Liver (tissue), 3 donors: ENCODE measurements around the gene UNC5A.

ENCODE experiments used
- CTCF ChIP-seq: fragments of 150-350 bp; IDR thresholded peaks from 2 replicates; pipeline ENCODE4 v1.5.1; 2017; ENCODE audit warnings: improper control_type of control experiment, low read depth, low read length; ENCODE audit not compliant: missing input control
- EGR1 ChIP-seq, 2 donors: IDR thresholded peaks; 2 replicates each; pipeline ENCODE4 v1.6.1; 2016 to 2018; ENCODE audit warnings: antibody characterized with exemption in 2 of 2, low read depth in 2 of 2
- GABPA ChIP-seq, 2 donors: IDR thresholded peaks in 1 of 2; conservative IDR thresholded peaks in 1 of 2; 2 replicates each; pipeline ENCODE4 v1.6.1; 2016; ENCODE audit warnings: antibody characterized with exemption in 2 of 2, mild to moderate bottlenecking in 1 of 2, moderate library complexity in 1 of 2
- RXRA ChIP-seq, 2 donors: IDR thresholded peaks; 2 replicates each; pipeline ENCODE4 v1.6.1; 2017 to 2018; ENCODE audit warnings: antibody characterized with exemption in 2 of 2, mild to moderate bottlenecking in 1 of 2
- donor health status: healthy.
- donor health status: healthy.

- TF ChIP-seq CTCF = no peak
- TF ChIP-seq GABPA (IDR thresholded peaks at IDR 0.05 in 1 of 2, conservative IDR thresholded peaks at IDR 0.05 in 1 of 2) = no peak
- no peak for TF ChIP-seq EGR1 (IDR thresholded peaks at IDR 0.05; ENCODE audit: low read depth in 2 of 2)
- TF ChIP-seq RXRA (IDR thresholded peaks at IDR 0.05) = no peak
These were observed 13.4 kb upstream of the UNC5A start for GRCh38 chr5:176796970-176797369.
